Endothelial cell of umbilical vein (primary cell): ENCODE results near the gene KXD1. TPM values are rescaled to one million over a fixed set of nuclear protein-coding genes. Genes with fewer than 3 reads are reported as not detected.

Source experiments
- BruUV-seq: library from RNA; stranded (reverse); fragments of 400-500 nt; replicated peaks from 2 replicates; lab custom pipeline; 2021; lab: Mats Ljungman, UMichigan
- CTCF ChIA-PET: fragments of 300-600, 350-600 bp; sonication (Branson Sonifier 250); formaldehyde crosslinking; loops from one replicate; lab custom pipeline; 2021; ENCODE audit warnings: antibody characterized with exemption, inconsistent platforms; lab: Charles Lee
- POLR2A ChIA-PET: fragments of 300-600, 350-600 bp; sonication (Branson Sonifier 250); formaldehyde crosslinking; loops from one replicate; lab custom pipeline; 2021; ENCODE audit warnings: antibody characterized with exemption, inconsistent platforms; lab: Charles Lee
- DNase-seq: peaks from one replicate; pipeline ENCODE4 v3.0.0-alpha.2; 2011; ENCODE audit warnings: low read depth, low spot score
- FAIRE-seq: peaks from 2 replicates; lab custom pipeline; 2011; peaks lifted over from hg19 to GRCh38; lab: Jason Lieb, UNC
- H2AFZ ChIP-seq: 2 replicates; pipeline ENCODE4 v1.6.0; 2012; ENCODE audit warnings: low read depth, low read length, control low read depth, inconsistent platforms
- H3K27ac ChIP-seq: 2 replicates; pipeline ENCODE4 v1.5.1; 2011; ENCODE audit warnings: low read depth, mild to moderate bottlenecking, control low read depth, low read length, moderate library complexity; ENCODE audit not compliant: insufficient read depth
- H3K27me3 ChIP-seq, 2 experiments: 2 replicates each; pipeline versions ENCODE4 v1.6.0 to v1.6.1; 2011; ENCODE audit warnings: low read length in 2 of 2, mixed read lengths in 1 of 2; ENCODE audit not compliant: control insufficient read depth in 2 of 2, insufficient read depth in 2 of 2
- H3K36me3 ChIP-seq, 2 experiments: 2 replicates in 1 of 2; 3 replicates in 1 of 2; pipeline ENCODE4 v1.5.1; 2011; ENCODE audit warnings: low read length in 2 of 2, mild to moderate bottlenecking in 1 of 2, moderate library complexity in 1 of 2; ENCODE audit not compliant: control insufficient read depth in 2 of 2, insufficient read depth in 2 of 2; ENCODE audit errors: extremely low read depth in 1 of 2
- H3K4me1 ChIP-seq: 3 replicates; pipeline ENCODE4 v1.5.1; 2011; ENCODE audit warnings: mild to moderate bottlenecking, low read length; ENCODE audit not compliant: control insufficient read depth, insufficient read depth; ENCODE audit errors: extremely low read depth
- H3K4me2 ChIP-seq: 2 replicates; pipeline ENCODE4 v1.6.1; 2011; ENCODE audit warnings: low read length, control low read depth, mixed read lengths; ENCODE audit not compliant: insufficient read depth
- H3K4me3 ChIP-seq, 3 experiments: fragments of 200-600 bp in 1 of 3; sonication (generic), shearing (Covaris generic) in 1 of 3; replicated peaks in 1 of 3; 2 replicates each; pipeline ENCODE4 v1.5.1; 2011 to 2016; ENCODE audit warnings: control low read depth in 3 of 3, low read length in 3 of 3, mild to moderate bottlenecking in 2 of 3, inconsistent platforms in 1 of 3, low read depth in 1 of 3, moderate library complexity in 1 of 3; ENCODE audit not compliant: insufficient read depth in 1 of 3
- H3K79me2 ChIP-seq: 2 replicates; pipeline ENCODE4 v1.6.0; 2012; ENCODE audit warnings: low read length, inconsistent platforms; ENCODE audit not compliant: control insufficient read depth, insufficient read depth
- H3K9ac ChIP-seq: replicated peaks from 2 replicates; pipeline ENCODE3; 2011; ENCODE audit warnings: low read length, control low read depth; ENCODE audit not compliant: insufficient read depth; ENCODE audit errors: extremely low read depth
- H3K9me1 ChIP-seq: replicated peaks from 3 replicates; pipeline ENCODE4 v1.6.0; 2011; ENCODE audit warnings: mild to moderate bottlenecking, low read length; ENCODE audit not compliant: control insufficient read depth, insufficient read depth; ENCODE audit errors: extremely low read depth
- H3K9me3 ChIP-seq: replicated peaks from 2 replicates; pipeline ENCODE4 v1.5.1; 2012; ENCODE audit warnings: low read length, inconsistent platforms; ENCODE audit not compliant: control insufficient read depth, insufficient read depth
- H4K20me1 ChIP-seq: replicated peaks from 2 replicates; pipeline ENCODE3; 2011; ENCODE audit warnings: mild to moderate bottlenecking, low read length; ENCODE audit not compliant: control insufficient read depth, insufficient read depth; ENCODE audit errors: extremely low read depth
- CTCF ChIP-seq, 2 donors: IDR thresholded peaks; 1 replicate in 1 of 2; 2 replicates in 1 of 2; pipeline ENCODE4 v1.5.1; 2011; ENCODE audit warnings: low read length in 2 of 2, mild to moderate bottlenecking in 2 of 2, moderate library complexity in 2 of 2, control low read depth in 1 of 2, inconsistent platforms in 1 of 2, low read depth in 1 of 2; ENCODE audit not compliant: insufficient read depth in 1 of 2; ENCODE audit errors: extremely low read depth in 1 of 2
- EZH2 ChIP-seq: IDR thresholded peaks from 2 replicates; pipeline ENCODE4 v1.6.1; 2012; ENCODE audit warnings: borderline replicate concordance, low read depth, mild to moderate bottlenecking, moderate library complexity, low read length, inconsistent platforms; ENCODE audit not compliant: severe bottlenecking
- FOS ChIP-seq: IDR thresholded peaks from 2 replicates; pipeline ENCODE4 v1.6.1; 2011; ENCODE audit warnings: mild to moderate bottlenecking, low read length, moderate library complexity, borderline replicate concordance; ENCODE audit not compliant: insufficient read depth
- GATA2 ChIP-seq: IDR thresholded peaks from 2 replicates; pipeline ENCODE4 v1.7.0; 2011; ENCODE audit warnings: low read depth, mild to moderate bottlenecking, moderate library complexity, mixed read lengths, low read length; ENCODE audit not compliant: insufficient read length, insufficient read depth
- JUN ChIP-seq: IDR thresholded peaks from 2 replicates; pipeline ENCODE4 v1.6.1; 2011; ENCODE audit warnings: borderline replicate concordance, low read depth; ENCODE audit not compliant: insufficient read length, insufficient read depth
- MAX ChIP-seq: IDR thresholded peaks from 2 replicates; pipeline ENCODE4 v1.6.1; 2011; ENCODE audit not compliant: insufficient read depth, insufficient read length
- MYC ChIP-seq: IDR thresholded peaks from one replicate; pipeline ENCODE4 v1.6.1; 2011; ENCODE audit warnings: mild to moderate bottlenecking, low read depth, low read length
- POLR2A ChIP-seq: IDR thresholded peaks from 2 replicates; pipeline ENCODE4 v1.6.1; 2012; ENCODE audit warnings: low read depth, mild to moderate bottlenecking, control low read depth, low read length
- POLR2AphosphoS5 ChIP-seq: IDR thresholded peaks from 2 replicates; pipeline ENCODE4 v1.6.1; 2012; ENCODE audit warnings: low read depth, mild to moderate bottlenecking, control low read depth, low read length, moderate library complexity; ENCODE audit not compliant: insufficient read depth
- dilution Hi-C: fragments of 300-500 bp; cut with MboI; formaldehyde crosslinking; loops from one replicate; pipeline ENCODE4 v1.15.0; 2019; ENCODE audit warnings: low sequenced_read_pairs; ENCODE audit not compliant: extremely low pct_ligation_motif_present
- intact Hi-C: fragments of 100-400 bp; cut with micrococcal nuclease; formaldehyde crosslinking; loops from one replicate; pipeline ENCODE4 v1.10.0; 2022
- polyA plus RNA-seq, 4 experiments: library from polyadenylated mRNA; depleted of rRNA in 3 of 4; stranded (reverse) in 3 of 4; unstranded in 1 of 4; fragments of >200 nt; gene quantifications; 2 replicates each; pipeline versions ENCODE4 v1.2.1 to v1.2.3, GENCODE V29; 2011 to 2012; ENCODE audit warnings: missing spikeins in 1 of 4
- total RNA-seq: library from RNA; stranded (reverse); gene quantifications from 2 replicates; pipeline ENCODE4 v1.2.3, GENCODE V29; 2021

The KXD1 gene
- total and polyA plus RNA-seq, 2 donors (not counting 3 experiments of a cell fraction or from before 2014, with no cell fraction given) = 134 to 186 TPM

GRCh38 chr19:18538115-18538514 is 19.6 kb upstream of the KXD1 start:
- POLR2A ChIA-PET = no interaction called here
- Histone ChIP-seq H3K9ac (no peak overlapping the region), H3K27ac (no peak overlapping the region), H3K9me1 (no peaks in the 10 kb centered on the region), H3K27me3 (no peaks in the 10 kb centered on the region), H3K4me3 (no peak overlapping the region), H4K20me1 (no peaks in the 10 kb centered on the region), H3K79me2 (peaks cover 12% of the 10 kb centered on the region), H3K4me2 (no peak overlapping the region), H3K9me3 (no peaks in the 10 kb centered on the region), H3K4me1 (peaks cover 8% of the 10 kb centered on the region), H2AFZ (no peak overlapping the region), H3K36me3 (peaks cover 5 to 32% of the 10 kb centered on the region in 2 experiments)
- FAIRE-seq (no peak), DNase-seq (no peak)
- dilution Hi-C loops (no loop called here), intact Hi-C loops (no loop called here)
- CTCF ChIA-PET = interaction anchor here (1.3 kb wide), 1 partner anchor 9 kb away, joined by 5 read pairs; no protein-coding TSS in a partner anchor
- BruUV-seq = no TSS peak
- TF ChIP-seq EZH2 = no peak
- no peak for TF ChIP-seq POLR2A
- TF ChIP-seq POLR2AphosphoS5 = no peak
- no peak for TF ChIP-seq MYC
- no peak for TF ChIP-seq MAX
- TF ChIP-seq GATA2 = no peak
- TF ChIP-seq JUN = no peak

GRCh38 chr19:18539372-18539771 is 18.3 kb upstream of the KXD1 start:
- no peaks in the 10 kb centered on the region for H4K20me1 ChIP-seq
- no TSS peak for BruUV-seq
- H3K36me3 ChIP-seq = peaks cover 5 to 32% of the 10 kb centered on the region in 2 experiments
- no peak overlapping the region for H2AFZ ChIP-seq
- peaks cover 12% of the 10 kb centered on the region for H3K79me2 ChIP-seq
- ChIA-PET POLR2A (interaction anchor here (0.7 kb wide), 1 partner anchor 210 kb away, joined by 3 read pairs; no protein-coding TSS in a partner anchor), CTCF (interaction anchor here (1.3 kb wide), 1 partner anchor 9 kb away, joined by 4 read pairs; no protein-coding TSS in a partner anchor)
- no peak overlapping the region for H3K4me2 ChIP-seq
- no peak for FAIRE-seq
- no peaks in the 10 kb centered on the region for H3K9me1 ChIP-seq
- no peaks in the 10 kb centered on the region for H3K27me3 ChIP-seq
- H3K4me1 ChIP-seq = peaks cover 12% of the 10 kb centered on the region
- no peak for TF ChIP-seq CTCF (IDR thresholded peaks at IDR 0.05; ENCODE audit: extremely low read depth in 1 of 2, insufficient read depth in 1 of 2, low read depth in 1 of 2, low read length in 2 of 2)
- TF ChIP-seq MAX = no peak
- no peak for TF ChIP-seq MYC
- TF ChIP-seq FOS = no peak
- no peak for TF ChIP-seq GATA2
- TF ChIP-seq POLR2A = no peak
- no peak for TF ChIP-seq JUN
- TF ChIP-seq POLR2AphosphoS5 = no peak
- no peak for TF ChIP-seq EZH2
- H3K27ac ChIP-seq = no peak overlapping the region
- H3K9ac ChIP-seq = no peak overlapping the region
- dilution Hi-C loops = no loop called here
- intact Hi-C loops = no loop called here
- no peak for DNase-seq
- no peak overlapping the region for H3K4me3 ChIP-seq
- H3K9me3 ChIP-seq = no peaks in the 10 kb centered on the region
